HG03354 (cell line): ENCODE results near the gene C12orf57.

Experiments used
- ATAC-seq: cut with Tn5 transposase; IDR thresholded peaks from one replicate; pipeline ENCODE4 v1.9.1; 2021; ENCODE audit warnings: mild to moderate bottlenecking; ENCODE audit not compliant: unreplicated experiment, poor library complexity, severe bottlenecking

C12orf57 gene

GRCh38 chr12:6980075-6980474 is 36.3 kb downstream of the C12orf57 start:
- no peak for ATAC-seq

GRCh38 chr12:6980740-6981139 is 36.9 kb downstream of the C12orf57 start:
- ATAC-seq: no peak

DNA sequence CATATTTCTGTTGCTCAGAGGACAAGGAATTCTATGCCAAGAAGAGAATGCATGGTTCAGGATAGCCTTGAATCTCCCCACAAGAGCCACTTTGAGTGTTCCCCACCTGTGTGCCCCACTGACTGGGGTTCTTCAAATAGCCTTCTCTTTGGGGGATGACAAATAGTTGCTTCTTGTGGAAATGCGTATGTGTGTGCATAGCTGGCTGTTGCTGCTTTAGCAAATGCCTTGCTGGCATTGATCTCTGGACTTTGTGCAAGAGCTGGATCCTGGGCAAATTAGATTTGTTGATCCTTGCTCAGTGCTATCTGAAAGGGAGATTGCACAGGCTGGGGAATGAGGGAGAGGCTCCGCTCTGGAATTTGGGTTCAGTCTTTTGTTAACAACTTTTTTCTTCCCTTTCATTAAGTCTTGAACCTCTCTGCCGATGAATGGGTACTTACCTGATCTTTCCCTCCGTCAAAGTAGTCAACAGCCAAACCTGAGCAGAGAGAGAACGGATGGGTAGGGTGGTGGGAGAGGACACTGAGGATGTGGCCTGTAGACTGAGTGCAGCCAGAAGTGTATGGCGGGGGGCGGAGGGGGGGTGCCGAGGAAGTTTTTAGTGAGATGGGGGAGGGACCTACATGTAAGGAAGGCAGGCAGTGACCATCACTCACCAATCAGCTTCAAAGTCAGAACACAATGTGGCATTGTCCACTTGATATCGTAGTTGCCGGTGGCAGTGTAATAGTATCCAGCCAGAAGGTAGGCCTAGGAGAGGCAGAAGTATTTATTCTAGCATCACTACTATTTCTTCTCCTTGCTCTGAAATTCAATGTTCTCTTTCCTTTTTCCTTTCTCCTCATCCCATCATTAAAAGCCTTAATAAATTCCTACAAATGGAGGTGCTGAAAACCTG is 37.6 kb downstream of the C12orf57 start:
- ATAC-seq: no peak

GRCh38 chr12:6982532-6982931 is 38.7 kb downstream of the C12orf57 start:
- no peak for ATAC-seq

GRCh38 chr12:6987956-6988553 is 44.2 kb downstream of the C12orf57 start:
- no peak for ATAC-seq
